Neural cell (in vitro differentiated cells): ENCODE data around the gene ST6GALNAC3.

Experiments used
- CTCF ChIP-seq: fragments of 450-650 bp; IDR thresholded peaks from 2 replicates; pipeline ENCODE4 v1.5.1; 2014; ENCODE audit warnings: antibody characterized with exemption, mild to moderate bottlenecking, moderate library complexity; ENCODE audit not compliant: poor library complexity, severe bottlenecking
- EP300 ChIP-seq: fragments of 450-650 bp; conservative IDR thresholded peaks from 2 replicates; pipeline ENCODE4 v1.6.1; 2014; ENCODE audit warnings: antibody characterized with exemption, mild to moderate bottlenecking, moderate library complexity; ENCODE audit not compliant: poor library complexity, severe bottlenecking
- EZH2 ChIP-seq: fragments of 200-600, 300-800 bp; shearing (Covaris generic), sonication (generic); IDR thresholded peaks from 2 replicates; pipeline ENCODE4 v1.6.1; 2014; ENCODE audit warnings: antibody characterized with exemption, low read length, borderline replicate concordance, mild to moderate bottlenecking; ENCODE audit not compliant: insufficient read depth, poor library complexity, severe bottlenecking
- POLR2AphosphoS5 ChIP-seq: IDR thresholded peaks from 2 replicates; pipeline ENCODE4 v1.6.1; 2012
- RAD21 ChIP-seq: fragments of 450-650 bp; conservative IDR thresholded peaks from 2 replicates; pipeline ENCODE4 v1.6.1; 2014; ENCODE audit warnings: antibody characterized with exemption, mild to moderate bottlenecking, moderate library complexity
- REST ChIP-seq: IDR thresholded peaks from 2 replicates; pipeline ENCODE4 v1.6.1; 2012; ENCODE audit warnings: borderline replicate concordance
- TAF1 ChIP-seq: IDR thresholded peaks from 2 replicates; pipeline ENCODE4 v1.6.1; 2012; ENCODE audit warnings: low read depth

- no peak for TF ChIP-seq CTCF
- no peak for TF ChIP-seq RAD21
- no peak for TF ChIP-seq EP300
- TF ChIP-seq REST, result no peak
- TF ChIP-seq EZH2, result no peak
- TF ChIP-seq TAF1, result no peak
- no peak for TF ChIP-seq POLR2AphosphoS5
Observed at GRCh38 chr1:76371941-76372340, 297.4 kb downstream of the ST6GALNAC3 start.
